GM20431 (cell line): ENCODE results near the gene HERC2.

Source experiments
- in situ Hi-C: fragments of 300-500 bp; cut with MseI, MboI; formaldehyde crosslinking; loops from one replicate; pipeline ENCODE4 v1.15.0; 2020; ENCODE audit warnings: low sequenced_read_pairs; ENCODE audit not compliant: unreplicated experiment

Gene HERC2

GRCh38 chr15:28117432-28117990 lies 204.5 kb downstream of the HERC2 start:
- in situ Hi-C loops = no loop called here

DNA sequence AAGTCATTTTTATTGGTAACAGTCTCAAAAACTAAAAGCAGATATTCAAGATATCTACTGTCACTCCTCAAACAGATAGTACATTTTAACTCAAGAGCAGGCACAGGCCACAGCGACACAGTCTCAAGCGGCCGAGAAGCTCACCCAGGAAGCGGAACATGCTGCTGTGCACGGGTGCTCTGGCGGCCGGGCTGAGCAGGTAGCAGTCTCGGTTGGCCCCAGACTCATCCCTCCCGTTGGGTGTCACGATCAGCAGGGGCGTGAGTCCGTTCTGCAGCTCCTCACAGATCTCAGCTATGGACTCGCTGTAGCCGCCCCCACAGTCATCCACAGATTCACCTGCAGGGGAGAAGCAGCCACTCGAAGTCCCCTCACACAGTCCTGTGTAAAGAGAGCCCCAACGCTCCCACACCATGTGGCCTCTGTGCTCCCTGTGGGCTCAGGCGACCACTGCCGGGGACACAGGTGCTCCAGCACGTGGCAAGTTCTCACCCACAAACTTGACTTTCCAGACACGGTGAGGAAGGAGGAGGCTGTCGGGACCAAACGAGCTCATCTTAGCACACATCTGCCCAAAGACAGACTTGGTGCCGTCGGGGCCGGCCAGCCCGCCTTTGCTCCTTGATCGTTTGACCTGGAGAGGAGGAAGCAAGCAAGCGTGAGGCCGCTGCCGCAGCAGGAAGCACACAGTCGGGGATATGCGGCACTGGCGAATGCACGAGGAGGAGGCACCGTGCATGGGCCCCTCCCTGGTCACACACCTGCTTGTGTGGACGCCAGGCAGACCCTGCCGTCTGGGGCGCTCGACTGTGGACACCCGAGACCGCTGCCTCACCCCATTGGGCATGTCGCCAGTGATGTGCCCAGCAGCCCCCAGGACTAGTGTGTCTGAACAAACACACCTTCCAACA lies 205.2 kb downstream of the HERC2 start:
- in situ Hi-C loops = no loop called here

- in situ Hi-C loops = no loop called here
Measured at GRCh38 chr15:28115871-28116270, 206.1 kb downstream of the HERC2 start.

GRCh38 chr15:28114721-28115622 lies 207.0 kb downstream of the HERC2 start:
- in situ Hi-C loops = no loop called here

DNA sequence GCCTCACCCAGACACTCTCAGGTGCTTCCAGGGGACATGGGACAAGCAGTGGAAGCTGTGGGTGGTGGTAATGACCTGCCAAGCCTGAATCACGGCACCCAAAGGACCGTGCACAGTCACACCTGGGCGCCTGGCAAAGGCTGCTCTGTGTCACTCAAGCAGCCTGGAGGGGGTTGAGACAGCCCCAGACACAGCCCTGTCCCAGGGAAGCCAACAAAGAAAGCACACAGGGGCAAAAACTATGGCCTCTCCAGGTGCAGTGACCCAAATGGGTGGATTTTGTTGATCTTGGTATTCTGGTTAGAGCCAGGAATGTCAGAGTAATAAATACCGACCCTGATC lies 207.9 kb downstream of the HERC2 start:
- in situ Hi-C loops = no loop called here

DNA sequence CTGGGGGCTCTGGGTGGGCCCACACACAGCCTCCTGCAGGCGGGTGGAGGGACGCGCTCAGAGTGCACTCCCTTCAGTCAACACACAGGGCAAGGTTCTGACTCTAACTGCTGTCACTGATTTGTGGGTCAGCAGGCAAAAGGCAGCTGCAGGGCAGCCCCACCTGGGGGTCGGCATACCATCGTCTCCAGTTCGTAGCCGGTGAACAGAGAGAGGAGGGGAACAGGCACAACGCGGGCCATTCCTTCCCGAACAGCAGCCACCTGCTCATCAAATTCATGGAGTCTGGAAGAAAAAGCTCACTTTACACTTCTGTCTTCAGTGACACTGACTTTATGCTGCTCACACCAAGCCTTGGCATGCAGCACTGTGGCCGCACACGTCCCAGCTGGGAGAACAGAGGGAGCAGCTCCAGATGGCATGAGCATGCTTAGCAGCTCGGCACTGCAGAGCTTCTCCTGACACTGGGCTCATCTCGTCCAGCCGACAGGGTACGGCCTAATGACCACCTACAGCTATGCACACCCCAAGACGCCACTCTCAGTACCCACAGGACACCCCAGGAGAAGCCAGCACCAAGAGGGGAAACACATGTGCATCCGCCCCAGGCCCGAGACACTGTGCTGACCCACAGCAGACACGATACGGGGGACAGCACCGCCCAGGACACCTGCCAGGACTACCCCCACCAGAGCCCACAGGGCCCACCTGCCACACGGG lies 208.4 kb downstream of the HERC2 start:
- in situ Hi-C loops = no loop called here

DNA sequence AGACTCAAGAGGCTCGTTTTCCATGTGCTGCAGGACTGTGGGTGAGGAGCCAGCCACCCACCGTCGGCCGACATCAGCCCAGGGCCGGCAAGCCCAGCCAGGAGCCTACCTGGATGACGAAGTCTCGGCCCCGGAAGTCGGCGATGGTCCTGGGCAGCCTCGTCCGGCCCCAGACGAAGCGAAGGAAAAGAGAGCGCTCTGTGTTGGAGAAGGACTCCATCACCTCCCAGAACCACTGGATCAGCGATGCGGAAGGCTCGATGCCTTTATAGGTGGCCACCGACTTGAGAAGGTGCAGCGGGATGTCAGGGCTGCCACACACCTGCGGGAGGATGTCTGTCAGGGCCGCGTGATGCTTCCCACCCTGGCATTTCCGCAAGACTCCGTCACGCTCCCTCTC lies 209.0 kb downstream of the HERC2 start:
- in situ Hi-C loops = no loop called here

- in situ Hi-C loops = no loop called here
Measured at GRCh38 chr15:28112101-28112760, 209.7 kb downstream of the HERC2 start.

GRCh38 chr15:28111543-28111942 lies 210.4 kb downstream of the HERC2 start:
- in situ Hi-C loops = no loop called here

GRCh38 chr15:28110481-28110881 lies 211.5 kb downstream of the HERC2 start:
- in situ Hi-C loops = no loop called here

GRCh38 chr15:28109626-28110455 lies 212.1 kb downstream of the HERC2 start:
- in situ Hi-C loops = no loop called here

- in situ Hi-C loops = no loop called here
Measured at GRCh38 chr15:28107904-28108275, 214.1 kb downstream of the HERC2 start.

GRCh38 chr15:28107111-28107903 lies 214.7 kb downstream of the HERC2 start:
- in situ Hi-C loops = no loop called here

DNA sequence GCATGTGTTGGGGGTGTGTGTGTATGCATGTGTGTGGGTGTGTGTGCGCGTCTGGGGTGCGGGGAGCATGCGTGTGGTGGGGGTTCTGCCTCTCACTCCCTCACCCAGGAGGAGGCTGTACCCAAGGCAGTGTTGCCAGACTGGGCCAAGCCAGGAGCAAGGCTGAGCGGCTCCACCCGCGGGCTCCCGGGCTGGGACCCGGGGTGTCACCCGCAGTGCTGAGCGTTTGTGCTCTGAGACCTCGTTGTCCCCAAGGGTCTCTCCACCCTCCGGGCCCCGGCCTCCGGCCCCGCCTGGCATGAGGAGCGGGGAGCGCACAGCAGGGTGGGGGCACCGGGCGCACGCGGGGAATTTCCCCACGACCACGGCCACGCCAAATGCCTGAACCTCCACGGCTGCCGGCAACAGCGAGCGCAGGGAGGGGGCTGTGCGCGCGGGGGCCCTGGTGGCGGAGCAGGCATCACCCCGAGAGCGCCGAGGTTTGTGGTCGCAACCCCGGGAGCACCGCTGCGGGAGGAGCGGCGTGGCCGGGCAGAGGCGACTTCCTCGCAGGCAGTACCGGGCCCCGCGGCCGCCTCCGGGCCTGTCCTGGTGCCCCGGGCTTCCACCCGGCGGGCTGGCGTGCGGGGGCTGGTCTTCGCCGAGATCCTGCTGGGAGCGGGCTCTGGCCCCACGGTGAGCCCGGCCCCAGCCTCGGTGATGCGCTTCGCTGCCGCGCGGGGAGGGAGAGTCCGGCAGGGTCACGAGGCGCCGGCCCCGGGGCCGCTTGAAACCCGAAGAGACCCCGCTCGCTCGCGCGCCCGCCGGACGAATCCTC lies 215.5 kb downstream of the HERC2 start:
- in situ Hi-C loops = no loop called here

DNA sequence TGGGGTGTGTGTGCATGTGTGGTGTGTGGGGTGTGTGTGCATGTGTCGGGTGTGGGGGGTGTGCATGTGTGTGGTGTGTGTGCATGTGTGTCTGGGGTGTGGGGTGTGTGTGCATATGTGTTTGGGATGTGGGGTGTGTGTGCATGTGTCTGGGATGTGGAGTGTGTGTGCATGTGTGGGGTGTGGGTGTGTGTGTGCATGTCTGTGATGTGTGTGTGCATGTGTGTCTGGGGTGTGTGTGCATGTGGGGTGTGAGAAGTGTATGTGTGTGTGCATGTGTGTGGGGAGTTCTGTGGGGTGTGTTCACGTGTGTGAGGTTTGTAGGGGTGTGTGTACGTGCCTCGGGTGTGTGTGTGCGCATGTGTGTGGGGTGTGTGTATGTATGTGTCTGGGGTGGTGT lies 216.2 kb downstream of the HERC2 start:
- in situ Hi-C loops = no loop called here

- in situ Hi-C loops = no loop called here
Measured at GRCh38 chr15:28105224-28105791, 216.7 kb downstream of the HERC2 start.

GRCh38 chr15:28104326-28104725 lies 217.7 kb downstream of the HERC2 start:
- in situ Hi-C loops = no loop called here
